SK-N-MC (cell line): ENCODE measurements around the gene MRPS17.
A peak's percentile ranks its signal among the peaks of the same experiment; 100 is the strongest.
"Not testable (repeated sequence)": the region's sequence is repeated elsewhere in the genome, so short reads cannot be mapped to it uniquely, and the experiment has no call there.

Source experiments
- DNase-seq: peaks from one replicate; pipeline ENCODE4 v3.0.0-alpha.2; 2011; ENCODE audit warnings: low read depth, low spot score
- H3K27ac ChIP-seq: fragments of 200-600 bp; sonication (generic); 2 replicates; pipeline ENCODE4 v1.5.1; 2016; ENCODE audit warnings: mixed run types
- H3K36me3 ChIP-seq: fragments of 200-600 bp; sonication (generic); 2 replicates; pipeline ENCODE4 v1.6.1; 2017; ENCODE audit warnings: antibody characterized with exemption, low read length, mixed read lengths; ENCODE audit not compliant: insufficient read depth
- H3K4me3 ChIP-seq: fragments of 200-600 bp; sonication (generic); 2 replicates; pipeline ENCODE4 v1.5.1; 2016
- H3K9ac ChIP-seq: fragments of 200-600 bp; sonication (generic); 2 replicates; pipeline ENCODE4 v1.8.0; 2017; ENCODE audit warnings: mixed run types, mixed read lengths; ENCODE audit not compliant: insufficient read length
- H3K9me3 ChIP-seq: fragments of 200-600 bp; sonication (generic); 2 replicates; pipeline ENCODE4 v1.6.1; 2017; ENCODE audit warnings: low read depth, mild to moderate bottlenecking, antibody characterized with exemption, low read length, moderate library complexity, mixed read lengths
- EZH2 ChIP-seq: fragments of 200-600 bp; sonication (generic); IDR thresholded peaks from one replicate; pipeline ENCODE4 v1.6.1; 2017; ENCODE audit warnings: antibody characterized with exemption
- FOXP2 ChIP-seq: optimal IDR thresholded peaks from 2 replicates; pipeline ENCODE3; 2011; ENCODE audit warnings: mild to moderate bottlenecking, moderate library complexity; ENCODE audit not compliant: insufficient read depth; ENCODE audit errors: extremely low read length, control extremely low read depth
- POLR2AphosphoS5 ChIP-seq: IDR thresholded peaks from 2 replicates; pipeline ENCODE4 v1.6.1; 2012; ENCODE audit warnings: mild to moderate bottlenecking, low read depth, low read length, borderline replicate concordance

MRPS17 gene

DNA sequence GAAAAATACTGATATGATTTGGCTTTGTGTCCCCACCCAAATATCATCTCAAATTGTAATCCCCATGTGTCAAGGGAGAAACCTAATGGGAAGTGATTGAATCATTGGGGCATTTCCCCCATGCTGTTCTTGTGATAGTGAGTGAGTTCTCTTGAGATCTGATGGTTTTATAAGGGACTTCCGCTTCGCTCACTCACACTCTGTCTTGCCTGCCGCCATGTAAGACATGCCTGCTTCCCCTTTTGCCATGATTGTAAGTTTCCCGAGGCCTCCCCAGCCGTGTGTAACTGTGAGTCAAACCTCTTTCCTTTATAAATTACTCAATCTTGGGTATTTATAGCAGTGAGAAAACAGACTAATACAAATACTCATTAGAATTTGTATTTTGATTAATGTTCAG, 5.1 kb upstream of the MRPS17 start:
- no peak for DNase-seq
- no peak for TF ChIP-seq EZH2
- TF ChIP-seq POLR2AphosphoS5 = no peak
- TF ChIP-seq FOXP2 = no peak
- no peak overlapping the region for H3K27ac ChIP-seq
- H3K4me3 ChIP-seq = no peak overlapping the region
- 0 out of 2 replicates have a peak, but pooled peaks cover 2% of the 10 kb centered on the region for H3K9me3 ChIP-seq
- no peak overlapping the region for H3K9ac ChIP-seq
- no peaks in the 10 kb centered on the region for H3K36me3 ChIP-seq

DNA sequence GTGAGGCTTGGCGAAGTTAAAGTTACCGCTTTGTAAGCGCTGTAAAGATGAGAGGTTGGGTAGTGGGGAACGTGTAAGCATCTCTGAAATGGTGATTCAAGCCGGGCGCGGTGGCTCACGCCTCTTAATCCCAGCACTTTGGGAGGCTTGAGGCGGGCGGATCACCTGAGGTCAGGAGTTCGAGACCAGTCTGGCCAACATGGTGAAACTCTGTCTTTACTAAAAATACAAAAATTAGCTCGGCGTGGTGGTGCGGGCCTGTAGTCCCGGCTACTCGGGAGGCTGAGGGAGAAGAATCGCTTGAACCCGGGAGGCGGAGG, 635 bp downstream of the MRPS17 start:
- H3K9me3 ChIP-seq, H3K27ac ChIP-seq, DNase-seq: not testable (repeated sequence)
- Histone ChIP-seq H3K4me3 (peak overlapping the region; percentile 84), H3K36me3 (peaks cover 24% of the 10 kb centered on the region), H3K9ac (peak overlapping the region; percentile 83)

DNA sequence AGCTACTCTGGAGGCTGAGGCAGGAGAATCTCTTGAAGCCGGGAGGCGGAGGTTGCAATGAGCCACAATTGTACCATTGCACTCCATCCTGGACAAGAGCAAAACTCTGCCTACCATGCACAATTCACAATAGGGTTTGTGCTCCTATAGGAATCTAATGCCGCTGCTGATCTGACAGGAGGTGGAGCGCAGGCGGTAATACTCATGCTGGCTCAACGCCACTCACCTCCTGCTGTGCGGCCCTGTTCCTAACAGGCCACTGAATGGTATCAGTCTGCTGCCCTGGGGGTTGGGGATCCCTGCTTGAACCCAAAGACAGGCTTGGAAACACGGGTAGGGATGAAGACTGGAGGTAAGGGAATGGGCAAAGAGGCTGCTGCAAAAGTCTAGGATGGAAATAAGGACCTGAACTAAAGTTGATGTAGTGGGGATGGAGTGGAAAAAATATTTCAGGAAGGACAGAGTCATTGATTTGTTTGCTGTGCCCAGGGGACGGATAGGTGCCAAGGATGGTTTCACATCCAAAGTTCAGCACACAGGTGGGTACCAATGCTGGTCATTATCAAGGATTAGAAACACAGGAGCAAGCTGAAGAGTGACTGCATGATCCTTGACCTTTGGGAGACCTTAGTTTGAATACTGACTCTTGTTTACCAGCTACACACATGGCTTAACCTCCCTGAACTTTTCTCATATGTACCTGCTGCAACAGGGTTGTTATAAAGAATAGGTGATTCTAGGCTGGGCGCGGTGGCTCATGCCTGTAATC, 2.2 kb downstream of the MRPS17 start:
- H3K9ac ChIP-seq = no peak overlapping the region
- TF ChIP-seq POLR2AphosphoS5 (no peak), FOXP2 (no peak), EZH2 (no peak)

DNA sequence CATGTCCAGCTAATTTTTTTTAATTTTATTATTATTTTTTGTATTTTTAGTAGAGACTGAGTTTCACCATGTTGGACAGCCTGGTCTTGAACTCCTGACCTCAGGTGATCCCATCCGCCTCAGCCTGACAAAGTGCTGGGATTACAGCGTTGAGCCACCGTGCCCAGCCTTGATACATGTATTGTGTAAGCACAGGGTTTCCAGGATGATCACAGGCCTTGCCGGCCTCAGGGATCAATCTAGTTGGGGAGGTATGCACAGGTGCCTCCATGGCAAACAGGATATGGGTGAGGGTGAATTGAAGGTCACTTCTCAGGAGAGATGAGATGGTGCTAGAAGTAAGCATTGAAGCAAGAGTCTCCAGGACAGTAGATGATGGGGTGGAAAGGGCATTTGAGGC, 5.5 kb downstream of the MRPS17 start:
- no peak overlapping the region for H3K4me3 ChIP-seq
- H3K9ac ChIP-seq = no peak overlapping the region
- TF ChIP-seq EZH2 (no peak), POLR2AphosphoS5 (no peak)
- H3K9me3 ChIP-seq = no peaks in the 10 kb centered on the region
- H3K27ac ChIP-seq = no peak overlapping the region
- peaks cover 24% of the 10 kb centered on the region for H3K36me3 ChIP-seq
- no peak for DNase-seq

More for the DNA sequence above, 2.2 kb downstream of the MRPS17 start:
- no peak for DNase-seq
- Histone ChIP-seq H3K27ac (no peak overlapping the region), H3K36me3 (peaks cover 24% of the 10 kb centered on the region), H3K9me3 (no peaks in the 10 kb centered on the region), H3K4me3 (no peak overlapping the region)

DNA sequence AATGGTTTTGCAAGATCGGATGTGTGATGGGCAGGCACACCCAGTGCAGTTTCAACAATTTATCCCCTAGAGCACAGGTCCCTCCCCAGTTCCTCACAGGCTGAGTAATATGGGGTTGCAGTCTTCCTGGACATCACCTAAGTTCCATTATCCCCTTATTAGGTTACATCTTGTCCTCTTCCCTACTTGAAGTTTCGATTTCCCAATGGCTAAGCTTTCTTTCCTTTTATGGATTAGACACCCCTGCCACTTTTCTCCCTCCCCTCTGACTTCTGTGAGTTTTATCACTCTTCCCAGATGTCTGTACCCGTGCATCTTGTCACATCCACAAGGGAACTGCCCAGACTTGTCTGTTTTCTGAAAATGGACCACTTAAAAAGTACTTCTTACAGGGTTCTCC, 10.3 kb downstream of the MRPS17 start:
- H3K9me3 ChIP-seq = no peaks in the 10 kb centered on the region
- H3K36me3 ChIP-seq = peaks cover 6% of the 10 kb centered on the region; the same call in 1 of the 2 replicates
- H3K9ac ChIP-seq = no peak overlapping the region
- no peak overlapping the region for H3K27ac ChIP-seq
- no peak overlapping the region for H3K4me3 ChIP-seq
- TF ChIP-seq EZH2 (no peak), POLR2AphosphoS5 (no peak), FOXP2 (no peak)
- DNase-seq = no peak

DNA sequence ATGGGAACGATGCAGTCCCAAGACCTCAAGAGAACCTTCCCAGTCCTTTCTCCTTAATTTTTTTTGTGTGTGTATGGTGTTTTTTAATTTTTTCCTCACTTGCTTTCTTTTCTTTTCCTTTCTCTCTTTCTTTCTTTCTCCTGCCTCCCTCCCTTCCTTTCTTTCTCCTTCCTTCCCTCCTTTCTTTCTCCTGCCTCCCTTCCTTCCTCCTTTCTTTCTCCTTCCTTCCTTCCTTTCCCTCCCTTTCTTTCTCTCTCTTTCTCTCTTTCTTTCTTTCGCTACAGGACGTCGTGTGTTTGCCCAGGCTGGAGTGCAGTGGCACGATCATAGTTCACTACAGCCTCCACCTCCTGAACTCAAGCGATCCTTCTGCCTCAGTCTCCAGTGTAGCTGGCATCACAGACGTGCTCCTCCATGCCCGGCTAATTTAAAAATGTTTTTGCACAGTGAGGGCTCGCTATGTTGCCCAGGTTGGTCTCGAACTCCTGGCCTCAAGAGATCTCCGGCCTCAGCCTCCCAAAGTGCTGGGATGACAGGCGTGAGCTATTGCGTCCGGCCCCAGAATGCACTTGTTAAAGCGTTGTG, 12.0 kb downstream of the MRPS17 start:
- peak overlapping the region; percentile 59 for H3K4me3 ChIP-seq
- TF ChIP-seq EZH2 = no peak
- TF ChIP-seq FOXP2 = no peak
- TF ChIP-seq POLR2AphosphoS5 = no peak
- peaks cover 13% of the 10 kb centered on the region for H3K36me3 ChIP-seq
- no peak for DNase-seq
- H3K27ac ChIP-seq = no peak overlapping the region
- no peaks in the 10 kb centered on the region for H3K9me3 ChIP-seq
- H3K9ac ChIP-seq = peak overlapping the region; percentile 73

DNA sequence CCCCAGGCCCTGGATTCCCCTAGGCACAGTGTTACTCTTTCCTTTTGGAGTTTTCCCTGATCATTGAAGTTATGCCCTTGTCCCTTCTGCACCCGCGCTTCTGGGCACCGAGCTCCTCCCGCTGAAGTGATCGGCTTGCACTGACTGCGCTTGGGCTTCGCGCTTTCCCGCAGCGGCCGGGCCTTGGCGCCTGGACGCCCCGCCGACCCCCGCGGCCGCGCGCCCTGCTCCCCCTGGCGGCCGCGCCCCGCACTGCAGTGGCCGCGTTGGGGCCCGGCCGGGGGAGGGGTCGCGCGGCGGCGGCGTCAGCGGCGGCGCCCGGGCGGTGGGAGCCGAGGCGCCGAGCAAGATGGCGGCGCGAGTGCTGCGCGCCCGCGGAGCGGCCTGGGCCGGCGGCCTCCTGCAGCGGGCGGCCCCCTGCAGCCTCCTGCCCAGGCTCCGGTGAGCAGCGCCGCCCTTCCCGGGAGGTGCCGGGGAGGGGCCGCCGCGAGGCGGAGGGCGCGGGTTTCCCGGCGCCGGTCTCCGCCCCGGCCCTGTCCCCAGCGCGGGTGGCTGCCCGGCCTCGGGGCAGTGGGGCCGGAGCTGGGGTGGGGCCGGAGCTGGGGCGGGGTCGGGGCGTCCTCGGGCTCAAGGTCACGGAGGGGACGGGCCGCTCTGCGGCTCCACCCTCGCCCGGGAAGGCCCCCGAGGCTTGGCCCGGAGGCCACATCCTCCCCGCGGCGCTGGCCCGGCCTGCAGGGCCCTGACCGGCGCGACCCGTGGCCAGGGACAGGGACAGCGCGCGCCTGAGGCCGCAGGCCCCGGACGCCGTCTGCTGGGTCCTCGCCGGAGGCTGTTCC, 12.8 kb downstream of the MRPS17 start, which contains the start of gene NIPSNAP2:
Gene NIPSNAP2, plus strand, starts transcription at position 325 of the 839 bp plus-strand sequence. Its CDS starts 25 bp downstream, at position 350.
- TF ChIP-seq FOXP2 (no peak), POLR2AphosphoS5 (no peak; the same call in 1 of the 2 replicates), EZH2 (no peak)
- Histone ChIP-seq H3K36me3 (peaks cover 17% of the 10 kb centered on the region), H3K9ac (peak within 1 kb of the TSS; percentile 97), H3K9me3 (no peaks in the 10 kb centered on the region), H3K27ac (peak within 1 kb of the TSS; percentile 74), H3K4me3 (peak within 1 kb of the TSS; percentile 97)
- DNase-seq = no peak

DNA sequence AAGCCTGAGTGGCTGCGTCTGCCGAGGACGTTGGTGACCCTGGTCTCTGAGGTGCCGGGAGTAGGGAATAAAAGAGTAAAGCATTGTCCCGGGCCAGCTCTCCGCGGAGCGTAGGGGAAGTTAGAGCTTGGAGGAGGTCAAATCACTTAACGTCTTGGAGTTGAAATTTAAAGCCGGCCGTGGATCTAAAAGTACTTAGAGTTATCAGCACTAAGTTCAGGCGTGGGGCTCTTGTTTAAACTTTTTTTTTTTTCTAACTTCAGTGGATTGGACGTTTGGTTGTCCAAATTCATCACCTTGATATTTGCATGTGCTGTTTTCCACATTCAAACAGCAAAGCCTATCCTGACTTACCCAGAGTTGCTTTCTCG, 13.4 kb downstream of the MRPS17 start:
- Histone ChIP-seq H3K27ac (peak overlapping the region; percentile 74), H3K9me3 (no peaks in the 10 kb centered on the region), H3K36me3 (peaks cover 20% of the 10 kb centered on the region), H3K4me3 (peak overlapping the region; percentile 97), H3K9ac (peak overlapping the region; percentile 97)
- TF ChIP-seq FOXP2 (no peak), POLR2AphosphoS5 (no peak)
- no peak for DNase-seq
